MCF 10A (cell line): Measurements from ENCODE around the gene EEF1AKMT4. TPM values are rescaled to one million over a fixed set of nuclear protein-coding genes. Genes with fewer than 3 reads are reported as not detected.

ENCODE experiments used
- BruUV-seq: library from RNA; stranded (reverse); fragments of 400-500 nt; replicated peaks from 2 replicates; lab custom pipeline; 2021; lab: Mats Ljungman, UMichigan
- CTCF ChIA-PET: fragments of 300-600 bp; sonication (Branson Sonifier 250); formaldehyde crosslinking; extraction: SDS; loops from one replicate; lab custom pipeline; 2021; ENCODE audit warnings: antibody characterized with exemption, inconsistent platforms; lab: Yijun Ruan, JAX
- POLR2A ChIA-PET: fragments of 300-600, 350-650 bp; sonication (Branson Sonifier 250); formaldehyde crosslinking; extraction: SDS; loops from one replicate; lab custom pipeline; 2020; ENCODE audit warnings: antibody characterized with exemption, inconsistent platforms; lab: Yijun Ruan, JAX
- DNase-seq: peaks from one replicate; pipeline ENCODE4 v3.0.0-alpha.2; 2018; ENCODE audit not compliant: unreplicated experiment
- H3K27ac Mint-ChIP-seq: one replicate; pipeline ENCODE4 v1.8.0; 2022; ENCODE audit warnings: mild to moderate bottlenecking, low read depth, mixed read lengths; ENCODE audit not compliant: unreplicated experiment
- H3K27me3 Mint-ChIP-seq: one replicate; pipeline ENCODE4 v1.8.0; 2022; ENCODE audit warnings: mixed read lengths; ENCODE audit not compliant: insufficient read depth, unreplicated experiment
- H3K36me3 Mint-ChIP-seq: one replicate; pipeline ENCODE4 v1.8.0; 2022; ENCODE audit warnings: mild to moderate bottlenecking, moderate library complexity, mixed read lengths; ENCODE audit not compliant: insufficient read depth, unreplicated experiment
- H3K4me1 Mint-ChIP-seq: one replicate; pipeline ENCODE4 v1.8.0; 2022; ENCODE audit warnings: mixed read lengths; ENCODE audit not compliant: insufficient read depth, unreplicated experiment
- H3K4me3 Mint-ChIP-seq: one replicate; pipeline ENCODE4 v1.8.0; 2022; ENCODE audit warnings: mild to moderate bottlenecking, moderate library complexity, mixed read lengths; ENCODE audit not compliant: unreplicated experiment
- H3K9me3 Mint-ChIP-seq: one replicate; pipeline ENCODE4 v1.8.0; 2022; ENCODE audit warnings: mixed read lengths; ENCODE audit not compliant: unreplicated experiment
- CTCF ChIP-seq: fragments of 200-600 bp; IDR thresholded peaks from one replicate; pipeline ENCODE4 v1.8.0; 2022; ENCODE audit warnings: antibody characterized with exemption, mild to moderate bottlenecking; ENCODE audit not compliant: unreplicated experiment
- intact Hi-C: fragments of 100-400 bp; cut with micrococcal nuclease; formaldehyde crosslinking; loops from 2 replicates; pipeline ENCODE4 v1.14.1; 2022
- total RNA-seq: library from RNA; stranded (reverse); gene quantifications from 2 replicates; pipeline ENCODE4 v1.2.3, GENCODE V29; 2022

EEF1AKMT4 gene
- total RNA-seq, 1 experiment from 2014 or later, result 10.1 TPM

GRCh38 chr3:184229394-184230080 lies 19.9 kb upstream of the EEF1AKMT4 start, which contains the start of gene VWA5B2:
TSS of gene VWA5B2 (plus strand) at chr3:184229585. CDS start at chr3:184230529, 944 bp downstream.
- H3K36me3 Mint-ChIP-seq, result no peaks in the 10 kb centered on the region
- peaks cover 58% of the 10 kb centered on the region for H3K27me3 Mint-ChIP-seq
- H3K9me3 Mint-ChIP-seq, result no peaks in the 10 kb centered on the region
- DNase-seq, result peak; percentile 49
- POLR2A ChIA-PET, result interaction anchor here (1.0 kb wide), 1 partner anchor 13 kb away, joined by 3 read pairs; no protein-coding TSS in a partner anchor
- no peak for TF ChIP-seq CTCF
- CTCF ChIA-PET, result interaction anchor here (0.6 to 1.2 kb wide), 3 partner anchors 11 to 60 kb away, joined by 3 to 4 read pairs (median 3); no protein-coding TSS in a partner anchor
- H3K27ac Mint-ChIP-seq, result no peak within 1 kb of the TSS
- no TSS peak for BruUV-seq
- intact Hi-C loops, result no loop called here
- H3K4me3 Mint-ChIP-seq, result peak within 1 kb of the TSS; percentile 58
- peaks cover 12% of the 10 kb centered on the region for H3K4me1 Mint-ChIP-seq

GRCh38 chr3:184230081-184230602 lies 19.3 kb upstream of the EEF1AKMT4 start:
- POLR2A ChIA-PET, result interaction anchor here (1.0 to 1.3 kb wide), 3 partner anchors 14 to 212 kb away, joined by 3 to 5 read pairs (median 3); no protein-coding TSS in a partner anchor
- H3K4me1 Mint-ChIP-seq, result peaks cover 12% of the 10 kb centered on the region
- CTCF ChIA-PET, result interaction anchor here (0.6 to 1.2 kb wide), 3 partner anchors 11 to 60 kb away, joined by 3 to 4 read pairs (median 3); no protein-coding TSS in a partner anchor
- peak overlapping the region; percentile 58 for H3K4me3 Mint-ChIP-seq
- H3K9me3 Mint-ChIP-seq, result no peaks in the 10 kb centered on the region
- BruUV-seq, result no TSS peak
- TF ChIP-seq CTCF, result no peak
- H3K27ac Mint-ChIP-seq, result no peak overlapping the region
- no peak for DNase-seq
- intact Hi-C loops, result no loop called here
- H3K36me3 Mint-ChIP-seq, result no peaks in the 10 kb centered on the region
- H3K27me3 Mint-ChIP-seq, result peaks cover 52% of the 10 kb centered on the region

- no TSS peak for BruUV-seq
- H3K4me3 Mint-ChIP-seq, result peak overlapping the region; percentile 11
- peaks cover 45% of the 10 kb centered on the region for H3K27me3 Mint-ChIP-seq
- H3K27ac Mint-ChIP-seq, result no peak overlapping the region
- no peak for TF ChIP-seq CTCF
- H3K36me3 Mint-ChIP-seq, result no peaks in the 10 kb centered on the region
- DNase-seq, result peak; percentile 55
- intact Hi-C loops, result no loop called here
- CTCF ChIA-PET, result interaction anchor here (1.0 to 1.2 kb wide), 3 partner anchors 10 to 335 kb away, joined by 3 to 4 read pairs (median 3); no protein-coding TSS in a partner anchor
- H3K4me1 Mint-ChIP-seq, result peaks cover 12% of the 10 kb centered on the region
- no peaks in the 10 kb centered on the region for H3K9me3 Mint-ChIP-seq
- POLR2A ChIA-PET, result interaction anchor here (0.6 to 1.8 kb wide), 5 partner anchors 10 to 213 kb away, joined by 3 to 6 read pairs (median 3); no protein-coding TSS in a partner anchor
Observed at GRCh38 chr3:184230603-184231528, 18.6 kb upstream of the EEF1AKMT4 start.
